GM23338 (cell line): ENCODE results near the gene ATP6V1A.

ENCODE experiments used
- CREB1 ChIP-seq: fragments of 250-450 bp; sonication (Bioruptor Pico); IDR thresholded peaks from 2 replicates; pipeline ENCODE4 v1.5.0; 2020; ENCODE audit warnings: low read depth, mild to moderate bottlenecking, moderate library complexity
- CTCF ChIP-seq, 2 experiments: fragments of 200-600 bp in 1 of 2; sonication (generic) in 1 of 2; conservative IDR thresholded peaks; 2 replicates each; pipeline versions ENCODE4 v1.5.1 to v1.6.1; 2016 to 2017; ENCODE audit warnings: antibody characterized with exemption in 2 of 2, low read depth in 2 of 2, mild to moderate bottlenecking in 2 of 2, moderate library complexity in 1 of 2
- EZH2 ChIP-seq: fragments of 200-600 bp; sonication (generic); IDR thresholded peaks from one replicate; pipeline ENCODE4 v1.8.0; 2017; ENCODE audit warnings: antibody characterized with exemption, mild to moderate bottlenecking, low read depth; ENCODE audit not compliant: unreplicated experiment
- JUNB ChIP-seq: IDR thresholded peaks from one replicate; pipeline ENCODE4 v1.6.1; 2016; ENCODE audit warnings: antibody characterized with exemption; ENCODE audit not compliant: unreplicated experiment
- REST ChIP-seq: IDR thresholded peaks from one replicate; pipeline ENCODE4 v1.6.1; 2018; ENCODE audit warnings: antibody characterized with exemption; ENCODE audit not compliant: unreplicated experiment
- ZNF331 ChIP-seq: fragments of 250-450 bp; sonication (Bioruptor Pico); IDR thresholded peaks from 2 replicates; pipeline ENCODE4 v1.5.0; 2020; ENCODE audit warnings: low read depth, mild to moderate bottlenecking, moderate library complexity

- TF ChIP-seq CTCF (conservative IDR thresholded peaks at IDR 0.05; ENCODE audit: low read depth in 2 of 2) = no peak
- no peak for TF ChIP-seq JUNB
- no peak for TF ChIP-seq EZH2
- no peak for TF ChIP-seq CREB1 (CRISPR knock-in tag)
- no peak for TF ChIP-seq ZNF331 (CRISPR knock-in tag)
- TF ChIP-seq REST = no peak
Measured at GRCh38 chr3:113847664-113848461, 101.0 kb downstream of the ATP6V1A start.
